Activated CD4-positive, alpha-beta memory T cell treated with anti-CD3 and anti-CD28 coated beads, Interleukin-2, amount 10 ng/mL, durations not matched to agents 7 days and 5 days (primary cell): Measurements from ENCODE around the gene STK32B. TPM values are rescaled to one million over a fixed set of nuclear protein-coding genes. Genes with fewer than 3 reads are reported as not detected.

Experiments
- CTCF ChIA-PET: fragments of 350-600 bp; sonication (Branson Sonifier 250); formaldehyde crosslinking; loops from one replicate; lab custom pipeline; 2021; ENCODE audit warnings: antibody characterized with exemption, inconsistent platforms; lab: Charles Lee
- POLR2A ChIA-PET: fragments of 350-600 bp; sonication (Branson Sonifier 250); formaldehyde crosslinking; loops from one replicate; lab custom pipeline; 2021; ENCODE audit warnings: antibody characterized with exemption; lab: Charles Lee
- DNase-seq: peaks from one replicate; pipeline ENCODE4 v3.0.0-alpha.2; 2020
- H3K27ac Mint-ChIP-seq: one replicate; pipeline ENCODE4 v1.8.0; 2021; ENCODE audit warnings: mild to moderate bottlenecking, mixed read lengths
- H3K27me3 Mint-ChIP-seq: one replicate; pipeline ENCODE4 v1.8.0; 2021; ENCODE audit warnings: mixed read lengths
- H3K36me3 Mint-ChIP-seq: one replicate; pipeline ENCODE4 v1.8.0; 2021; ENCODE audit warnings: low read depth, mixed read lengths
- H3K4me1 Mint-ChIP-seq: one replicate; pipeline ENCODE4 v1.8.0; 2021; ENCODE audit warnings: mixed read lengths
- H3K4me3 Mint-ChIP-seq: one replicate; pipeline ENCODE4 v1.8.0; 2021; ENCODE audit warnings: mild to moderate bottlenecking, mixed read lengths
- H3K9me3 Mint-ChIP-seq: one replicate; pipeline ENCODE4 v1.8.0; 2021; ENCODE audit warnings: mixed read lengths
- total RNA-seq, 2 experiments: library from RNA; stranded (reverse); gene quantifications; one replicate each; pipeline ENCODE4 v1.2.3, GENCODE V29; 2021

STK32B gene
- total RNA-seq, 2 experiments from 2014 or later: not detected

- H3K4me1 Mint-ChIP-seq: no peaks in the 10 kb centered on the region
- POLR2A ChIA-PET: no interaction called here
Observed at GRCh38 chr4:5446595-5447226, 395.4 kb downstream of the STK32B start.

GRCh38 chr4:5447755-5448154, 396.5 kb downstream of the STK32B start:
- no peak for DNase-seq
- Mint-ChIP-seq H3K4me3 (no peak overlapping the region), H3K4me1 (no peaks in the 10 kb centered on the region), H3K27ac (no peak overlapping the region), H3K9me3 (peaks cover 4% of the 10 kb centered on the region), H3K36me3 (no peaks in the 10 kb centered on the region), H3K27me3 (no peaks in the 10 kb centered on the region)
- ChIA-PET POLR2A (no interaction called here), CTCF (no interaction called here)

More at GRCh38 chr4:5446595-5447226, 395.4 kb downstream of the STK32B start:
- Mint-ChIP-seq H3K27me3 (no peaks in the 10 kb centered on the region), H3K36me3 (no peaks in the 10 kb centered on the region), H3K9me3 (peaks cover 4% of the 10 kb centered on the region), H3K27ac (no peak overlapping the region), H3K4me3 (no peak overlapping the region)
- no peak for DNase-seq
- CTCF ChIA-PET: no interaction called here

GRCh38 chr4:5448221-5448620, 396.9 kb downstream of the STK32B start:
- H3K4me3 Mint-ChIP-seq: no peak overlapping the region
- ChIA-PET POLR2A (no interaction called here), CTCF (no interaction called here)
- H3K36me3 Mint-ChIP-seq: no peaks in the 10 kb centered on the region
- no peaks in the 10 kb centered on the region for H3K27me3 Mint-ChIP-seq
- peaks cover 4% of the 10 kb centered on the region for H3K9me3 Mint-ChIP-seq
- no peaks in the 10 kb centered on the region for H3K4me1 Mint-ChIP-seq
- no peak overlapping the region for H3K27ac Mint-ChIP-seq
- no peak for DNase-seq

GRCh38 chr4:5451243-5451642, 400.0 kb downstream of the STK32B start:
- no peaks in the 10 kb centered on the region for H3K36me3 Mint-ChIP-seq
- H3K27ac Mint-ChIP-seq: no peak overlapping the region
- H3K4me1 Mint-ChIP-seq: no peaks in the 10 kb centered on the region
- ChIA-PET POLR2A (no interaction called here), CTCF (no interaction called here)
- DNase-seq: no peak
- H3K27me3 Mint-ChIP-seq: no peaks in the 10 kb centered on the region
- no peak overlapping the region for H3K4me3 Mint-ChIP-seq
- H3K9me3 Mint-ChIP-seq: no peaks in the 10 kb centered on the region

- ChIA-PET POLR2A (no interaction called here), CTCF (no interaction called here)
- Mint-ChIP-seq H3K9me3 (no peaks in the 10 kb centered on the region), H3K4me1 (no peaks in the 10 kb centered on the region), H3K4me3 (no peak overlapping the region), H3K27ac (no peak overlapping the region), H3K36me3 (no peaks in the 10 kb centered on the region), H3K27me3 (no peaks in the 10 kb centered on the region)
- no peak for DNase-seq
Observed at GRCh38 chr4:5452156-5452555, 400.9 kb downstream of the STK32B start.

DNA sequence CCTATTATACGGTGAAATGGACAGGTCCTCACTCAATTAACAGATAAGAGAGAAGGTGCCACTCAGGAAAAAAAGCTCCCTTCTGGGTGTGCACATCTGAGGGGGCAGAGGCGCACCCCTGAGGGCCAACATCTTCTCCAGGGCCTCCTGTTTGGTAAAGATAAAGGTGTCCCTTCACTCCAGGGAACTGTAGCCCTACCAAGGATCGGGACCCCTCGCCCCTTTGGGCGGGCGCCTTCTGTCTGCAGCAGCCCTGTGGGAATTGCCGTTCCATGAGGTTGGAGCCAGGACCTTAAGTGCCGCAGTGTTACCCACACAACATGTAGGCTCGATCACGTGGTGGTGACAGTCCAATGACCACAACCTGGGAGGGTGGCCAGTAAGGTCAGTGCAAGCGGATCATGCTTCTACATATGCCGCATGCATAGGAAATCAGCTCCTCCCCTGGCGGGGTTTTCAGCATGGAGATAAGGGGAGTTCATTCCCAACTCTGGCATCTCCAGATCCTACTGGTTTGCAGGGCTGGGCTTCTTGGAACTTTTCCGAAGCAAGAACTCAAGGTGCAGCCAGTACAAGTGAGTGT, 403.8 kb downstream of the STK32B start:
- CTCF ChIA-PET: no interaction called here
- H3K4me3 Mint-ChIP-seq: no peak overlapping the region
- POLR2A ChIA-PET: no interaction called here
- no peak overlapping the region for H3K27ac Mint-ChIP-seq
- H3K4me1 Mint-ChIP-seq: no peaks in the 10 kb centered on the region
- H3K9me3 Mint-ChIP-seq: no peaks in the 10 kb centered on the region
- no peak for DNase-seq
- H3K36me3 Mint-ChIP-seq: no peaks in the 10 kb centered on the region
- no peaks in the 10 kb centered on the region for H3K27me3 Mint-ChIP-seq

GRCh38 chr4:5456296-5456845, 405.1 kb downstream of the STK32B start:
- no peak for DNase-seq
- ChIA-PET POLR2A (no interaction called here), CTCF (no interaction called here)
- no peak overlapping the region for H3K4me3 Mint-ChIP-seq
- H3K4me1 Mint-ChIP-seq: no peaks in the 10 kb centered on the region
- no peak overlapping the region for H3K27ac Mint-ChIP-seq
- H3K9me3 Mint-ChIP-seq: no peaks in the 10 kb centered on the region
- no peaks in the 10 kb centered on the region for H3K27me3 Mint-ChIP-seq
- no peaks in the 10 kb centered on the region for H3K36me3 Mint-ChIP-seq

- no peak overlapping the region for H3K4me3 Mint-ChIP-seq
- H3K9me3 Mint-ChIP-seq: no peaks in the 10 kb centered on the region
- H3K36me3 Mint-ChIP-seq: no peaks in the 10 kb centered on the region
- CTCF ChIA-PET: no interaction called here
- no peaks in the 10 kb centered on the region for H3K27me3 Mint-ChIP-seq
- DNase-seq: no peak
- POLR2A ChIA-PET: no interaction called here
- H3K4me1 Mint-ChIP-seq: no peaks in the 10 kb centered on the region
- no peak overlapping the region for H3K27ac Mint-ChIP-seq
Observed at GRCh38 chr4:5458676-5459075, 407.4 kb downstream of the STK32B start.

GRCh38 chr4:5459236-5459635, 408.0 kb downstream of the STK32B start:
- no peaks in the 10 kb centered on the region for H3K9me3 Mint-ChIP-seq
- H3K4me1 Mint-ChIP-seq: no peaks in the 10 kb centered on the region
- H3K27ac Mint-ChIP-seq: no peak overlapping the region
- CTCF ChIA-PET: no interaction called here
- H3K36me3 Mint-ChIP-seq: no peaks in the 10 kb centered on the region
- POLR2A ChIA-PET: no interaction called here
- no peaks in the 10 kb centered on the region for H3K27me3 Mint-ChIP-seq
- no peak overlapping the region for H3K4me3 Mint-ChIP-seq
- no peak for DNase-seq

- no peaks in the 10 kb centered on the region for H3K4me1 Mint-ChIP-seq
- H3K9me3 Mint-ChIP-seq: no peaks in the 10 kb centered on the region
- ChIA-PET CTCF (no interaction called here), POLR2A (no interaction called here)
- H3K4me3 Mint-ChIP-seq: no peak overlapping the region
- no peaks in the 10 kb centered on the region for H3K36me3 Mint-ChIP-seq
- no peaks in the 10 kb centered on the region for H3K27me3 Mint-ChIP-seq
- H3K27ac Mint-ChIP-seq: no peak overlapping the region
- no peak for DNase-seq
Observed at GRCh38 chr4:5460106-5460801, 409.0 kb downstream of the STK32B start.

DNA sequence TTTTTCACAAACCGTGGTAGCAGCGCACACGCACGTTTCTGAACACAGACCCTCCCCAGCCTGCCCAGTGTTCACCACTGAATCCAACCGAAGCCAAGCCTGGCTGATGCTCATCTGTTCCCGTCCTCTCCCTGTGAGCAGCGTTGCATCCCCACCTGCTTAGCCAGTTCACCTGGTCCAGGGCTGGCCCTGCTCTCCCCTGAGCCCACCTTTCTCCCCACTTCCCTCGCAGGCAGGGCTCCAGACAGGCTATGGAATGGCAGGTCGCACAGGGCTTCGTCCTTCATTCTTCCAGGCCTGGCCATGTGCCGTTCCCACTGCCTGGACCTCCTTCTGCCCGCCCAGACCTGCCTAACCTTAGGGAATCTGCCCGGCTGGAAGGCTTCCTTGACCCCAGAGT, 410.2 kb downstream of the STK32B start:
- POLR2A ChIA-PET: no interaction called here

GRCh38 chr4:5462254-5462835, 411.1 kb downstream of the STK32B start:
- Mint-ChIP-seq H3K4me1 (no peaks in the 10 kb centered on the region), H3K27ac (no peak overlapping the region), H3K9me3 (no peaks in the 10 kb centered on the region), H3K4me3 (no peak overlapping the region), H3K27me3 (no peaks in the 10 kb centered on the region), H3K36me3 (no peaks in the 10 kb centered on the region)
- ChIA-PET CTCF (no interaction called here), POLR2A (no interaction called here)
- DNase-seq: no peak

More for the DNA sequence above, 410.2 kb downstream of the STK32B start:
- H3K36me3 Mint-ChIP-seq: no peaks in the 10 kb centered on the region
- no peaks in the 10 kb centered on the region for H3K9me3 Mint-ChIP-seq
- H3K27me3 Mint-ChIP-seq: no peaks in the 10 kb centered on the region
- no peak overlapping the region for H3K4me3 Mint-ChIP-seq
- no peak overlapping the region for H3K27ac Mint-ChIP-seq
- DNase-seq: no peak
- CTCF ChIA-PET: no interaction called here
- H3K4me1 Mint-ChIP-seq: no peaks in the 10 kb centered on the region

- POLR2A ChIA-PET: no interaction called here
- CTCF ChIA-PET: no interaction called here
- no peak overlapping the region for H3K27ac Mint-ChIP-seq
- H3K27me3 Mint-ChIP-seq: no peaks in the 10 kb centered on the region
- H3K4me3 Mint-ChIP-seq: no peak overlapping the region
- H3K9me3 Mint-ChIP-seq: no peaks in the 10 kb centered on the region
- H3K36me3 Mint-ChIP-seq: no peaks in the 10 kb centered on the region
- no peaks in the 10 kb centered on the region for H3K4me1 Mint-ChIP-seq
- no peak for DNase-seq
Observed at GRCh38 chr4:5462896-5463295, 411.6 kb downstream of the STK32B start.
